Measurements from ENCODE around the gene RTP1.

DNA sequence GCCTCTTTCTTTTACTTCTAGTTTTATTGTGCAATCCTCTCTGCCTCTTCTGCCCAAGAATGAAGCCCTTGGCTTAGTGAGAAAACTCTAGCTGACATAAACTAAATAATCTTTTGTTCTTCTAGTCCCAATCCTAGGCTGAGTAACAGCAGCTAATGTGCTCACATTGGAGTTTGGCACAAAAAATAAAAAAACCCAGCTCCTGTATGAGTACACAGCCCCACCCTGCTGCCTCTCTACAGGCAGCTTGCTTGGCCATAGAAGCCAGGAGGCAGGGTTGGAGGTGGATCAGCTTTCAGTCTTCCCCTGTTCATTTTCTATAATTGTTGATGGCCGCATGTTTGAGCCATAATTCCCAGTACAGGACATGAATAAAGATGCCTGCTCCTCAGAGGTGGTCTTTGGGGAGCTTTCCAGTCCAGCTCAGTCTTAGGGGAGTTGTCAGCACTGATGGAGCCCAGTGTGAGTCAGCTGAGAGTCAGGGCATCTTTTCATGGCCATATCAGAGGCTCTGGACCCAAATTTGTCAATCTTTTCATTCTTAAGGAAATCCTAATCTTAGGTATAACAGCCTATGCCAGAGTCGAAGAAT is 46.7 kb downstream of the RTP1 start:
- TF ChIP-seq SP1 (IDR thresholded peaks at IDR 0.05) (no peak), ZNF384 (IDR thresholded peaks at IDR 0.05) (no peak), SUZ12 (IDR thresholded peaks at IDR 0.05) (no peak)

Data from HEK293T (cell line).